AG10803 (cell line): ENCODE measurements around the gene GMNC.
"Not testable (repeated sequence)": the region's sequence is repeated elsewhere in the genome, so short reads cannot be mapped to it uniquely, and the experiment has no call there.

Experiments
- DNase-seq: peaks from one replicate; pipeline ENCODE4 v3.0.0; 2010; ENCODE audit warnings: low read depth
- H3K4me3 ChIP-seq: 2 replicates; pipeline ENCODE4 v1.5.1; 2011; ENCODE audit warnings: mild to moderate bottlenecking, low read length, control low read depth
- TF ChIP-seq, protein P1 (sequence below): conservative IDR thresholded peaks from 2 replicates; pipeline ENCODE4 v1.5.1; 2011; ENCODE audit warnings: mild to moderate bottlenecking, low read length, control low read depth, inconsistent platforms

The GMNC gene

DNA sequence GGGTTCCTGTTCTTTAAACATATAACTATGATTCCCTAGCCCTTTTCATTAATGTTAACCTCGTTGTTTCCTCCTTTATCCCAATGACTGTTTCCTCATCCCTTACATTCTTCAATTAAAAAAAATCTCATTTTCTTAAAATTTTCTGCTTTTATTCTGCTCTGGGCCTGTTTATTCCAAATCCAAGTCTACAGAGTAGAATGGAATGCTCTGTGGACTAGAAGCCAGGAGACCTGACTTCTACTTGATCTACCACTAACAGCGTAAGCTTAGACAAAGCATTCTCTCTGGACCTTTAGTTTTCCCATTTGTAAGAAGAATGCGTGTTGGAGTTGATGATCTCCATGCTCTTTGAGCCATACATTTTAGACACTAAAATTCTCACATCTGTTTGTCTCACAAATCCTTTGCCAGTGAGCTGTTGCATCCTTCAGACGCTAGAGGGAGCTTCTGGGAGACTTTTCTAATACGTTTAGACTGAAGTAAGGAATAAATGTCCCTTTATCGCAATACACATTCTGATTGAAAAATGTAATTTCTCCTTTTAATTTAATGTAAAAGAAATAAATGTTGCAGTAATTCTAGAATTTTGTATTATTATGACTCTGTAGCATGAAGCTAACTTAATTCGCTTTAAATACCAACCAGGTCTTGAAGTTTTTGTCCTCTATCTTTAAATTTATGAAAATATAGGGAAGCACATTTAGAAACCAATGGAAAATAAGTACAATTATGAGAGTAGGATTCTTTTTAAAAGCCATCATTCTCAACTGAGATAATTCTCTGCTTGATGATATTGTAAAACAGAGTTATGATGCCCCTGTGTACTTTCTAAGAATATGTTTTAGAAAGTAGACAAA is 21.7 kb upstream of the GMNC start:
- DNase-seq = peak; percentile 61
- H3K4me3 ChIP-seq = no peak overlapping the region
- TF ChIP-seq, protein P1, sequence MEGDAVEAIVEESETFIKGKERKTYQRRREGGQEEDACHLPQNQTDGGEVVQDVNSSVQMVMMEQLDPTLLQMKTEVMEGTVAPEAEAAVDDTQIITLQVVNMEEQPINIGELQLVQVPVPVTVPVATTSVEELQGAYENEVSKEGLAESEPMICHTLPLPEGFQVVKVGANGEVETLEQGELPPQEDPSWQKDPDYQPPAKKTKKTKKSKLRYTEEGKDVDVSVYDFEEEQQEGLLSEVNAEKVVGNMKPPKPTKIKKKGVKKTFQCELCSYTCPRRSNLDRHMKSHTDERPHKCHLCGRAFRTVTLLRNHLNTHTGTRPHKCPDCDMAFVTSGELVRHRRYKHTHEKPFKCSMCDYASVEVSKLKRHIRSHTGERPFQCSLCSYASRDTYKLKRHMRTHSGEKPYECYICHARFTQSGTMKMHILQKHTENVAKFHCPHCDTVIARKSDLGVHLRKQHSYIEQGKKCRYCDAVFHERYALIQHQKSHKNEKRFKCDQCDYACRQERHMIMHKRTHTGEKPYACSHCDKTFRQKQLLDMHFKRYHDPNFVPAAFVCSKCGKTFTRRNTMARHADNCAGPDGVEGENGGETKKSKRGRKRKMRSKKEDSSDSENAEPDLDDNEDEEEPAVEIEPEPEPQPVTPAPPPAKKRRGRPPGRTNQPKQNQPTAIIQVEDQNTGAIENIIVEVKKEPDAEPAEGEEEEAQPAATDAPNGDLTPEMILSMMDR = peak; percentile 99

DNA sequence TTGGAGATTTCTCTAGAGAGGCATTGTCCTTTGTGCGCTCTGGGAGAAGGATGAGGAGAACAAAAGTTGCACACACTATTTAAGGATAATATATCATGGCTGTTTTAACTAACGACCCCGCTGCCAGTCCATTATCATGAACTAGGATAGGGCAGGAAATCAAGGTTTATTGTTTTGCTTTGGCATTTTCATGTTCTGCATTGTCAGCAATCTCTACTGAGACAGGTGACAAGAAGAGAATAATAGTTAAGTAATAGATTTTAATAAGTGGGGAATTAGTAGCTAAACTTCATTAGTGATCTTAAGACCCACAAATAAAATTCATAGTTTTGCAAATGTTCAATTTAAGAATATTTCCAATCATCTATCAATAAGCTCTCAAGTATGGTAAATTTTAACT is 20.6 kb upstream of the GMNC start:
- H3K4me3 ChIP-seq = no peak overlapping the region
- TF ChIP-seq, protein P1 = no peak
- DNase-seq = no peak

DNA sequence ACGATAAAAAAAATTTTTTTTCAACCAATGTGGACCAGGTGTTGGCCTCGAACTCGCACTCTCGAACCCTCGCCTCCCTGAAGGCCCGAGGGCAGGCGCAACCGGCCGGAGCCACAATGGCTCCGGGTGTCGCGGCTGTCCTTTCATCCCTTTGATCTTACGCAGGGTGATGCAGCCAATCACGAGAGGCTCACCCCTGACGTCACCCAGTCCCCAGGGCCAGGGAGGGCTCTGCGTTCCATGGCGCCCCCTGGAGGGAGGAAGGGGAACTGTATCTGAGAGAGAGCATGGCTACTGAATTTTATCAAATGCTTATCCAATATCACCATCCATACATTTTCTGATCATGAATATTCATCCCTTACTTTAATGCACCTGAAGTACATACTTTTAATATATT is 15.4 kb upstream of the GMNC start:
- H3K4me3 ChIP-seq = no peak overlapping the region
- TF ChIP-seq, protein P1 = no peak
- DNase-seq = no peak

DNA sequence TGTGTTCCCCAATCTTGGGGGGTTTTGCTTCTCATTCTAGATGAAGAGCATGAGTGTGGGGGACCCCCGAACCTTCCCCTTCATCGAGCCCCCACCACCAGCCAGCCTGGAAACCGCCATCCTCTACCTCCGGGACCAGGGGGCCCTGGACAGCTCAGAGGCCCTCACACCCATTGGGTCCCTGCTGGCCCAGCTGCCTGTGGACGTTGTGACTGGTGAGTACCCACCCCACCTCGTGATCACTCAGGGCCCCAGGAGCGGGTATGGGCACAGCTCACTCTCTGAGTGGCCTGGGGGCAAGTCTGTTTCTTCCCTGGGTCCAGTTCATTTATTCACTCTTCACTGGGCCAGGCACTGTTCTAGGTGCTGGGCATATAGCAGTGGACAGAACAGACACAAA is 13.9 kb upstream of the GMNC start:
- H3K4me3 ChIP-seq, DNase-seq: not testable (repeated sequence)

DNA sequence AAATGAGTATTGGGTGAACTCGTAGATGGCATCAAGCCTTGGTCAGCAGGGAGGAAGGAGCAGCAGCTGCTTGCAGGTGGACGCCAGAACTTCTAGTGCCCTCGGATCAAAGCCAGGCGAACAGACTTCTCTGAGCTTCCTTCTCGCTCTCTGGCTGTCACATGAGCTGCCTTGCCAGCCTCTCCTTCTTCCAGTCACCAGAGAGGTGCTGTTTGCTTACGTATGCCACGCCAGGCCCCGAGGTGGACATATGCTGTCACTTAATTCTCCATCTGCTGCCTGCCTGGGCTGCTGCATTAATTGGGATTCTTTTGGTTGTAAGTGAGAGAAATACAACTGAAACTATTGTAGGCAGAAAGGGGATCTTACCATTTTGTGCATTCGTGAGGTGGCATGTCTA is 12.6 kb upstream of the GMNC start:
- DNase-seq, H3K4me3 ChIP-seq: not testable (repeated sequence)

DNA sequence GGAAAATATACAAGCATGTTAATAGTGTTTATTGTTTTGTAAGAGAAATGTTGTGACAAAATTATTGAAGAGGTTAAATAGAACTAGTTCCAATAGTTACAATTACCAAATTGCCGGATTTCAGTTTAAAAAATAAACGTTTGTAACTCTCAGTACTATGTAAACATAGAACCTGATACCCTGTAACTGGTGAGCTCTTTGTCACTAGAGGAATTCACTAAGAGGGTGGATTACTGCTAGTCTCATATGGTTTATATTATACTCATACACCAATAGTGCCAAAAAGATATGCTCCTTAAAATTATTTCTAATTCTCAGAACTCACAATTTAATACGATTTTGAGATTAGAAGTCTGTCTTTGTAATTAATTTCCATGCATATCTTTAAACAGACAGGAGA is 7.6 kb upstream of the GMNC start:
- DNase-seq = no peak
- no peak overlapping the region for H3K4me3 ChIP-seq
- TF ChIP-seq, protein P1 = no peak

DNA sequence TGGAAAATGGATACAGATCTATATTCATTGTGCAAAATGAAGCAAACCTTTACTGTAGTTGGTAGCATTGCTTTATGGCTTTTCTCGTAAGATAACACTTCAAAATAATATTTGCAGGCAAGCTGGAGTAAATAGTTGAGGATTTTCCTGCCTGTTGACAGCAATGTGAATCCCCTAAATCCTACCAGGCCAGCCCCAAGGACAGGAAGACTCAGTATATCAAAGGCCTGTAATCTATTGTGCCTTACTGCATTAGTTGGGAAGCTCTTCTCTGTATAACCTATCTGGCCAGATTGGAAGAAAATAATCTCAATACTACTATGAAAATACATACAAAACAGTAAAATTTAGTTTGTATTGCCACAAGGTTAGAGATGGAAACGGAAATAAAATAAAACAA is 4.6 kb upstream of the GMNC start:
- TF ChIP-seq, protein P1 = no peak
- no peak overlapping the region for H3K4me3 ChIP-seq
- no peak for DNase-seq

DNA sequence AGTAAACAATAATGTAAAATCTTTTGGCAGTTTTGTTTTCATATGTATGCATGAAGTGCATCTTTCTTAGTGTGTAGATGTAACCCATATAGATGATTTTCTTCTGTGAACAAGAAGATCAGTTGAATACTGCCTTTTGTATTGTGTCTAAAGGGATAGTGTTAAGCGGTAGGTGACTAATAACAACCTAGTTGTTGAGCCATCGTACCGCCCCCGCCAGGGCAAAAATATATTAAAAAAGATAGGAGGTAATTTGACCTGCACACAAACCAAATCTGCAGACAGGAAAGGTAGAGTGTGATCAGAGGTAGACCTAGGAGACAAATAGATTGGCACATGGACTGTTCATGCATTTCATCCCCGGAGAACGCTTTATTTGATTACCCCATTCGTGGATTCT is 3.3 kb upstream of the GMNC start:
- TF ChIP-seq, protein P1 = no peak
- no peak overlapping the region for H3K4me3 ChIP-seq
- DNase-seq = no peak
